Breast epithelium (tissue), 3 donors: ENCODE measurements around the gene DEPP1.
A peak's percentile ranks its signal among the peaks of the same experiment; 100 is the strongest.

Experiments
- CTCF ChIP-seq, 3 donors: fragments of 450-650 bp; IDR thresholded peaks; one replicate each; pipeline ENCODE4 v1.5.1; 2016 to 2017; ENCODE audit warnings: antibody characterized with exemption in 3 of 3, mild to moderate bottlenecking in 3 of 3, moderate library complexity in 3 of 3
- POLR2A ChIP-seq: fragments of 450-650 bp; IDR thresholded peaks from one replicate; pipeline ENCODE4 v1.6.1; 2016; ENCODE audit warnings: antibody characterized with exemption, mild to moderate bottlenecking, moderate library complexity

GRCh38 chr10:45001381-45002148, 23.0 kb upstream of the DEPP1 start:
- peak in 2 of 3 donors; percentile 22 to 43 for TF ChIP-seq CTCF (IDR thresholded peaks at IDR 0.05)
- peak; percentile 19 for TF ChIP-seq POLR2A
